Right lobe of liver (tissue), 4 donors: Measurements from ENCODE around the gene ADGRD1.

Experiments
- POLR2A ChIP-seq: fragments of 450-650 bp; IDR thresholded peaks from one replicate; pipeline ENCODE4 v1.6.1; 2017; ENCODE audit warnings: antibody characterized with exemption, mild to moderate bottlenecking
- TF ChIP-seq, protein P1 (sequence below), 4 donors: fragments of 200-600 bp in 3 of 4; fragments of 450-650 bp in 1 of 4; IDR thresholded peaks; one replicate each; pipeline versions ENCODE4 v1.5.1 to v1.8.0; 2016 to 2022; ENCODE audit warnings: antibody characterized with exemption in 4 of 4, mild to moderate bottlenecking in 2 of 4
- donor health status: DM: no; HTN: no; CAD: no.
- donor health status: DM: no; HTN: no; CAD: no.
- donor health status: DM: no; HTN: yes; CAD: no.

DNA sequence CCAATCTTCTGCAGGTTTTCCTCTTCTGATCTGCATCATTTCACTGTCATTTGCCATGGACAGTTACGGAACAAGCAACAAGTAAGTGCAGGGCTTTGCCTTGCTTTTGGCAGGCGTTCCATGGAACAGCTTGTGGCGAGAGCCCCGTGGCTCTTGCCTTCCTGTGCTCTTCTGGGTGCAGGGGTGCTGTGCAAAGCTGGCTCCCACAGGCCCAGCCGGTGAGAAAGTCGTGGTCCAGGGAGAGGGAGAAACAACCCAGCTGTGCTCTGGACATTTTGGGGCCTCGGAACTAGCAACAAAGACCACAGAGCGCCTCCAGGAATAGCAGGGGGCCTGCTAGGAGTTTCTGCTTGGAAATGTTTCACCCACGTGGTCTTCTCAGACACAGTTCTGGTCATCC, 164.7 kb downstream of the ADGRD1 start:
- TF ChIP-seq, protein P1, sequence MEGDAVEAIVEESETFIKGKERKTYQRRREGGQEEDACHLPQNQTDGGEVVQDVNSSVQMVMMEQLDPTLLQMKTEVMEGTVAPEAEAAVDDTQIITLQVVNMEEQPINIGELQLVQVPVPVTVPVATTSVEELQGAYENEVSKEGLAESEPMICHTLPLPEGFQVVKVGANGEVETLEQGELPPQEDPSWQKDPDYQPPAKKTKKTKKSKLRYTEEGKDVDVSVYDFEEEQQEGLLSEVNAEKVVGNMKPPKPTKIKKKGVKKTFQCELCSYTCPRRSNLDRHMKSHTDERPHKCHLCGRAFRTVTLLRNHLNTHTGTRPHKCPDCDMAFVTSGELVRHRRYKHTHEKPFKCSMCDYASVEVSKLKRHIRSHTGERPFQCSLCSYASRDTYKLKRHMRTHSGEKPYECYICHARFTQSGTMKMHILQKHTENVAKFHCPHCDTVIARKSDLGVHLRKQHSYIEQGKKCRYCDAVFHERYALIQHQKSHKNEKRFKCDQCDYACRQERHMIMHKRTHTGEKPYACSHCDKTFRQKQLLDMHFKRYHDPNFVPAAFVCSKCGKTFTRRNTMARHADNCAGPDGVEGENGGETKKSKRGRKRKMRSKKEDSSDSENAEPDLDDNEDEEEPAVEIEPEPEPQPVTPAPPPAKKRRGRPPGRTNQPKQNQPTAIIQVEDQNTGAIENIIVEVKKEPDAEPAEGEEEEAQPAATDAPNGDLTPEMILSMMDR (IDR thresholded peaks at IDR 0.05) = no peak
- TF ChIP-seq POLR2A = no peak
